Activated T-cell treated with anti-CD3 and anti-CD28 coated beads, Interleukin-2, amount 50 U/mL, for 24 hours (primary cell): ENCODE measurements around the gene OR5H15.
"Not testable (repeated sequence)": the region's sequence is repeated elsewhere in the genome, so short reads cannot be mapped to it uniquely, and the experiment has no call there.

Source experiments
- DNase-seq: peaks from one replicate; pipeline ENCODE4 v3.0.0-alpha.2; 2020
- H3K27ac Mint-ChIP-seq: 2 replicates; pipeline ENCODE4 v1.8.0; 2020; ENCODE audit warnings: mild to moderate bottlenecking, mixed read lengths
- H3K27me3 Mint-ChIP-seq: 2 replicates; pipeline ENCODE4 v1.8.0; 2020; ENCODE audit warnings: mixed read lengths
- H3K36me3 Mint-ChIP-seq: 2 replicates; pipeline ENCODE4 v1.8.0; 2020; ENCODE audit warnings: low read depth, mixed read lengths
- H3K4me1 Mint-ChIP-seq: 2 replicates; pipeline ENCODE4 v1.8.0; 2020; ENCODE audit warnings: low read depth, mixed read lengths
- H3K4me3 Mint-ChIP-seq: 2 replicates; pipeline ENCODE4 v1.8.0; 2020; ENCODE audit warnings: mild to moderate bottlenecking, moderate library complexity, mixed read lengths
- H3K9me3 Mint-ChIP-seq: 2 replicates; pipeline ENCODE4 v1.8.0; 2020; ENCODE audit warnings: mixed read lengths

The OR5H15 gene

DNA sequence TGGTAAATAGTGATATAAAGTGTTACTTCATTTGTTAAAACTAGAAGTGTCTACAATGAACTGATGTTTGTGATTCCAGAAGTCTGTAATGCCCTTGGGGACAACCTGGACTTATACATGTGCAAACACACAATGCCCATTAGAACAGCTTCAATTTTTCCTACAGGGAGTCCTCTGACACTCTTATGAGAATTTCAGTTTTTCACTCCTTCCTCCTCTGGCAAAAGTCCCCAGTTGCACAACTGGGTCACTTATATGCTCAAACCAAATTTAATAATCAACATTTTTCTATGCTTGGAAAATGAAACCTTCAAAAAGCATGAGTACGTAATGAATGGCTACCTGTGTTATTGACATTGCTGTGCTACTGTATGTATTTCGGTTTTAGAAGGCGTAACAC is at the start of gene OR5H15:
Gene OR5H15, plus strand, starts transcription at position 301 of the 400 bp plus-strand sequence. CDS start 2,004 bp downstream, outside the sequence.
- no peak for DNase-seq
- H3K4me1 Mint-ChIP-seq, result no peaks in the 10 kb centered on the region
- H3K4me3 Mint-ChIP-seq, result no peak within 1 kb of the TSS
- no peaks in the 10 kb centered on the region for H3K9me3 Mint-ChIP-seq
- H3K27me3 Mint-ChIP-seq, result no peaks in the 10 kb centered on the region
- H3K36me3 Mint-ChIP-seq, result no peaks in the 10 kb centered on the region
- no peak within 1 kb of the TSS for H3K27ac Mint-ChIP-seq

DNA sequence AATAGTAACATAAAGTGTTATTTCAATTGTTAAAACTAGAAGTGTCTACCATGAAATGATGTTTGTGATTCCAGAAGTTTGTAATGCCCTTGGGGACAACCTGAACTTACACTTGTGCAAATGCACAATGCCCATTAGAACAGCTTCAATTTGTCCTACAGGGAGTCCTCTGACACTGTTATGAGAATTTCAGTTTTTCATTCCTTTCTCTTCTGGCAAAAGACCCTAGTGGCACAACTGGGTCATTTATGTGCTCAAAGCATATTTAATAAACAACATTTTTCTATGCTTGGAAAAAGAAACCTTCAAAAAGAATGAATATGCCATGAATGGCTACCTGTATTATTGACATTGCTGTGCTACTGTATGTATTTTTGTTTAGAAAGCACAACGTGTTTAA is 36.1 kb upstream of the OR5H15 start, which contains the start of gene OR5H1:
Gene OR5H1, plus strand, starts transcription at position 301 of the 400 bp plus-strand sequence. CDS start 1,977 bp downstream, outside the sequence.
- no peak within 1 kb of the TSS for H3K4me3 Mint-ChIP-seq

DNA sequence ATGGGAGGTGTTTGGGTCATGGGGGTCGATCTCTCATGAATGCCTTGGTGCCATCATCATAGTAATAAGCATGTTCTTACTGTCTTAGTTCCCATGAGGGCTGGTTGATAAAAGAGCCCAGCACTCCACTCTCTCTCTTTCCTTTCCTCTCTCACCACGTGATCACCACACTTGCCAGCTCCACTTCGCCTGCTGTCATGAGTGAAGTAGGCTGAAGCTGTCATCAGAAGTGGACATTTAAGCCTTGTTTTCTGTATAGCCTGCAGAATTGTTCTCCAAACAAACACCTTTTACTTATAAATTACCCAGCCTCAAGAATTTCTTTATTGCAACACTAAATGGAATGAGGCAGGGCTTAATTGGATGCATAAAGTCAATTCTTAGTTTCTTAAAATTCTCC is 29.9 kb upstream of the OR5H15 start:
- Mint-ChIP-seq H3K4me3 (no peak overlapping the region), H3K27me3 (peaks cover 4% of the 10 kb centered on the region), H3K27ac (no peak overlapping the region), H3K36me3 (no peaks in the 10 kb centered on the region), H3K9me3 (no peaks in the 10 kb centered on the region), H3K4me1 (no peaks in the 10 kb centered on the region)
- no peak for DNase-seq

More for the DNA sequence above, 36.1 kb upstream of the OR5H15 start, which contains the start of gene OR5H1:
- no peaks in the 10 kb centered on the region for H3K27me3 Mint-ChIP-seq
- H3K36me3 Mint-ChIP-seq, result no peaks in the 10 kb centered on the region
- no peaks in the 10 kb centered on the region for H3K4me1 Mint-ChIP-seq
- H3K27ac Mint-ChIP-seq, result no peak within 1 kb of the TSS
- no peak for DNase-seq
- no peaks in the 10 kb centered on the region for H3K9me3 Mint-ChIP-seq

DNA sequence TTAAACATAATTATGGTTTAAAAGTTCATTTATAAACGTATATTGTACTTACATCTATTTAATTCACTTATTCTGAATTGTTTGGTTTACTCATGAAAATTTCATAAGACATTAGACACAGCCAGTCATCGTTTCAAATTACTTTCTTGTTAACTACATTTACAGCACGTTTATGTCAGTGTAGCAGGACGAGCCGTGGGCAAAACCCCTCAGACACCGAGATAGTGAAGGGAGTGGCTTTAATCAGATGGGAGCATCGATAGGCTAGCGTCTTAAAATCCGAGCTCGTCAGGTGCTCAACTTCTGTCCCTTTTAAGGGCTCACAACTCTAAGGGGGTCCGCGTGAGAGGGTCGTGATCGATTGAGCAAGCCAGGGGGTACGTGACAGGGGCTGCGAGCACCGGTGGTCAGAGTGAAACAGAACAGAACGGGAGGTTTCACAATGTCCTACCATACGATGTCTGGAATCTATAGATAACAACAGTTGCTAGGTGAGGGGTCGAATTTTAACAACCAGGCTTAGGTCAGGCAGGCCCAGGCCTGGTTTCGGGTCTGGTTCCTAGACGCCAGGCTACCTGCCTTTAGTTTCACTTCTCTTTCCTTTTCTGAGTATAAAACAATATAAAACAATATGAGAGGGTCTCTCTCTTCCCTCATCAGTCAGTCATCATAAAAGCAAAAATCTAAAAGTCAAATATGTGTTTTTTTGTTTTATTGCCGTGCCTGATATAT is 28.5 kb upstream of the OR5H15 start:
- H3K4me3 Mint-ChIP-seq, H3K27ac Mint-ChIP-seq, H3K27me3 Mint-ChIP-seq, H3K4me1 Mint-ChIP-seq, H3K9me3 Mint-ChIP-seq, DNase-seq, H3K36me3 Mint-ChIP-seq: not testable (repeated sequence)

DNA sequence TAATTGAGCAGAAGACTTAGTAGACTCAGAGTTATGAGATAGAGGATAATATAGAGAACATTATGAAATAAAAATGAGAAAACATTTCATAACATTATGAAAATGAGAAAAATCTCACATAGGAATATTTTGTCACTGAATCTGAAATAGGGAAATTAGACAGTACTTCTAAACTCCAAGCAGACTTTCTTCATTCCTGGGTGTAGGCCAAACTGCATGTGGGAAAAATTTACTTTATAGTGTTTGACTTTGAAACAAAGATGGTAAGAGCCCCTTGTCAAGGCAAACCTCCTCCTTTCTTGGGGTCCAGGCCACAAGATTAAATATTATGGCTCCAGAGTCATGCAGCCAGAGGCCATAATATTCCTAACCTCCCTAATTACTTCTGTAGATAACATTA is 26.0 kb upstream of the OR5H15 start:
- Mint-ChIP-seq H3K9me3 (no peaks in the 10 kb centered on the region), H3K36me3 (no peaks in the 10 kb centered on the region), H3K27ac (no peak overlapping the region), H3K4me3 (no peak overlapping the region), H3K4me1 (no peaks in the 10 kb centered on the region), H3K27me3 (peaks cover 4% of the 10 kb centered on the region)
- DNase-seq, result no peak

DNA sequence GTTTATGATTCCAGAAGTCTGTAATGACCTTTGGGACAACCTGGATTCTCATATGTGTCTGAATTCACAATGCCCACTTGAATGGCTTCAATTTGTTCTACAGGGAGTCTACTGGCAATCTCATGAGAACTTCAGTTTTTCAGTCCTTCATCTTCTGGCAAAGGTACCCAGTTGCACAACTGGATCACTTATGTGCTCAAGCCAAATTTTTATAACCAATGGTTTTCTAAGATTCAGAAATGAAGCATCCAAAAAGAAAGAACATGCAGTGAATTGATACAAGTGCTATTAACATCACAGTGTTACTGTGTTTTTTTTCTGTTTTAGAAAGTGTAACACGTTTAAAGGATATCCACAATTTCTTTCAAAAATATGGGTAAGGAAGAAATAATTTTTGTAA is 19.3 kb upstream of the OR5H15 start, which contains the start of gene OR5H14:
Gene OR5H14, plus strand, starts transcription at position 301 of the 400 bp plus-strand sequence. CDS start 1,907 bp downstream, outside the sequence.
- DNase-seq, result no peak

DNA sequence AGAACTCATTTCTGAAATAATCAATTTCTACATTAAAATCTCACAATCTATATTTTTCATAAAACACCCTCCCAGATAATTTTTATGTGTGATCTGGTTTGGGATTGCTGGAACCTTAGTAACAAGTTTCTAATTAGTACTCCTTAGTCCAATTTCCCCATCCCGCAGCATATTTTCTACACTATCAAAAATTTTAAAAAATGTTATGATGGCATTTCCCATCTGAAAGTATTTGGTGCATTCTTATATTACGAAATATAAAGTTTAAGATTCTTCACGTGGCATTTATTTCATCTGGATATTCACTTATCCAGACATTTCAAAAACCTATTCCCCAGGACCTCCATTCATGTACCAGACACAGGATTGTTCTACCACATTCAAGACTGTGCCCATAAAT is 17.7 kb upstream of the OR5H15 start:
- H3K4me1 Mint-ChIP-seq, result no peaks in the 10 kb centered on the region
- no peak overlapping the region for H3K27ac Mint-ChIP-seq
- peaks cover 3% of the 10 kb centered on the region for H3K27me3 Mint-ChIP-seq
- no peaks in the 10 kb centered on the region for H3K36me3 Mint-ChIP-seq
- no peaks in the 10 kb centered on the region for H3K9me3 Mint-ChIP-seq
- DNase-seq, result no peak
- H3K4me3 Mint-ChIP-seq, result no peak overlapping the region

More for the DNA sequence above, 19.3 kb upstream of the OR5H15 start, which contains the start of gene OR5H14:
- H3K27me3 Mint-ChIP-seq, result peaks cover 3% of the 10 kb centered on the region
- no peaks in the 10 kb centered on the region for H3K36me3 Mint-ChIP-seq
- H3K27ac Mint-ChIP-seq, result no peak within 1 kb of the TSS
- no peaks in the 10 kb centered on the region for H3K9me3 Mint-ChIP-seq
- no peak within 1 kb of the TSS for H3K4me3 Mint-ChIP-seq
- H3K4me1 Mint-ChIP-seq, result no peaks in the 10 kb centered on the region

DNA sequence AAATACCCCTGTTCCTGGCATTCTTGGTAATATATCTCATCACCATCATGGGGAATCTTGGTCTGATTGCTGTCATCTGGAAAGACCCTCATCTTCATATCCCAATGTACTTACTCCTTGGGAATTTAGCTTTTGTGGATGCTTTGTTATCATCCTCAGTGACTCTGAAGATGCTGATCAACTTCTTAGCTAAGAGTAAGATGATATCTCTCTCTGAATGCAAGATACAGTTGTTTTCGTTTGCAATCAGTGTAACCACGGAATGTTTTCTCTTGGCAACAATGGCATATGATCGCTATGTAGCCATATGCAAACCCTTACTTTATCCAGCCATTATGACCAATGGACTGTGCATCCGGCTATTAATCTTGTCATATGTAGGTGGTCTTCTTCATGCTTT is 17.0 kb upstream of the OR5H15 start:
- H3K9me3 Mint-ChIP-seq, H3K36me3 Mint-ChIP-seq, H3K27me3 Mint-ChIP-seq, H3K4me3 Mint-ChIP-seq, H3K4me1 Mint-ChIP-seq, DNase-seq, H3K27ac Mint-ChIP-seq: not testable (repeated sequence)

DNA sequence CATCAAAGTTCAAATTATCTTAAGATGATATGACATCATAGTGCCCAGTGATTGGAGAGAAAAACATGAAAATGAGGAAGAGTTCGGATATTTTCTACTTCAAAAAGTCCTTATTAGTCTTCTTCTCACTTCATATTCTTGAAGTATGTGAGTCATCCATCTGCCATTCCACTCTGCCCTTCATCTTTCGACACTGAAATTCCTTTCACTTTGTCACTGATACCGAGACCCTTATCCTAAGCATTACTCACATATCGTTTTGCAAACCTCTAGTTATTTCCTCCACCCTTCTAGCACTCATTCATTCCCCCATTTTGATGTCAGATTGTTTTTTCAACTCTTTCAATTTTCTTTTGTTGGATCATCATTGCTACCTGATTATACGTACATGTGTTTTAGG is 15.3 kb upstream of the OR5H15 start:
- no peak overlapping the region for H3K4me3 Mint-ChIP-seq
- H3K9me3 Mint-ChIP-seq, result no peaks in the 10 kb centered on the region
- DNase-seq, result no peak
- H3K27ac Mint-ChIP-seq, result no peak overlapping the region
- H3K4me1 Mint-ChIP-seq, result no peaks in the 10 kb centered on the region
- peaks cover 3% of the 10 kb centered on the region for H3K27me3 Mint-ChIP-seq
- no peaks in the 10 kb centered on the region for H3K36me3 Mint-ChIP-seq

DNA sequence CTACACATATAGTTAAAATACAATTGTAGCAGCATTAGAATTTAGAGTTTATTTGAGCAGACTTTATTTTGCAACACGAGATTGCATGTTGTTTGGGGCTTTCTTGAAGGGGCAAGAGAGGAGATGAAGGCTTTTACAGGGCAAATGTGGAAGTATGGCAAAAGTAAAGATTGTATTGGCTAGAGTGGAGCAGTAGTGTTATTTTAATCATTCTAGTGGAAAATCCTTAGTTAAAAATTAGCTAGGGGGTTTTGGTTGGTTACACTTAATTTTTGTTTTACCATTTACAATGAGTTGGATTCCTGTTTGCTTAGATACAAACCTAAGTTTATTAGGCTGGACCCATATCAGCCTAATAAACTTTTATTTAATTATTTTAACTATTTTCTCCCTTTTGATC is 4.6 kb downstream of the OR5H15 start:
- Mint-ChIP-seq H3K27me3 (peaks cover 2% of the 10 kb centered on the region), H3K4me1 (no peaks in the 10 kb centered on the region), H3K4me3 (no peak overlapping the region), H3K9me3 (no peaks in the 10 kb centered on the region), H3K36me3 (no peaks in the 10 kb centered on the region), H3K27ac (no peak overlapping the region)
- no peak for DNase-seq

DNA sequence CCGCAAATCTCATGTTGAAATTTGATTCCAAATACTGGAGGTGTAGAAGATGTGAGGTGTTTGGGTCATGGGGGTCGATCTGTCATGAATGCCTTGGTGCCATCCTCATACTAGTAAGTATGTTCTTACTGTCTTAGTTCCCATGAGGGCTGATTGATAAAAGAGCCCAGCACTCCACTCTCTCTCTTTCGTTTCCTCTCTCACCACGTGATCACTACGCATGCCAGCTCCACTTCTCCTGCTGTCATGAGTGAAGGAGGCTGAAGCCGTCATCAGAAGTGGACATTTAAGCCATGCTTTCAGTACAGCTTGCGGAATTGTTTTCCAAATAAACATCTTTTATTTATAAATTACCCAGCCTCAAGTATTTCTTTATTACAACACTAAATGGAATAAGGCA is 6.1 kb downstream of the OR5H15 start:
- Mint-ChIP-seq H3K9me3 (peaks cover 8% of the 10 kb centered on the region), H3K4me1 (no peaks in the 10 kb centered on the region), H3K27me3 (peaks cover 6% of the 10 kb centered on the region), H3K36me3 (no peaks in the 10 kb centered on the region), H3K4me3 (no peak overlapping the region), H3K27ac (no peak overlapping the region)
- DNase-seq, result no peak

DNA sequence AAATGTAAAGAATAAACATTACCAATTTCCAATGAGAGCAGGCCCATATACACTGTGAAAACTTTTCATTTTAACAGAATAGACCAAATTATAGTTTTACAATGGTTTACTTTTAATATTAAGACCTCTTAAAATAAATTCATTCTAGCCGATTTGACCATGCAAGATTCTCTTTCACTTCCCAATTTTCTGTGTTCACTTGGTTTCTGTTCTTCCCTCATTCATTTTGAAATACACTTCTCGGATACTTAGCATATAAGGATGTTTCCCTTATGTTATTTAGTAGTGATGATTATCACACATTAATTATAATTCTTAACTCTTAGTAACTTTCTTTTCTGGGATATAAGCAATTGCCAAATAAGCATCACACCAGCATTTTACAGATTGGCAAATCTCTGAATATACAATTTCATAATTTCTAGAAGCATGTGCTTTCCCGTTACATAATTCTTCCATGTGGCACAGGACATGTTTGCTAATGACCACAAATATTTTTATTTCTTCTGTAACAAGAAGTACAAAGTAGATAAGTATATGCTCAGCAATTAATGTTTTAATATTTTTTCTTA is 13.9 kb downstream of the OR5H15 start:
- Mint-ChIP-seq H3K36me3 (no peaks in the 10 kb centered on the region), H3K4me1 (no peaks in the 10 kb centered on the region), H3K9me3 (peaks cover 8% of the 10 kb centered on the region), H3K27me3 (peaks cover 6% of the 10 kb centered on the region), H3K27ac (no peak overlapping the region), H3K4me3 (no peak overlapping the region)
- DNase-seq, result no peak

DNA sequence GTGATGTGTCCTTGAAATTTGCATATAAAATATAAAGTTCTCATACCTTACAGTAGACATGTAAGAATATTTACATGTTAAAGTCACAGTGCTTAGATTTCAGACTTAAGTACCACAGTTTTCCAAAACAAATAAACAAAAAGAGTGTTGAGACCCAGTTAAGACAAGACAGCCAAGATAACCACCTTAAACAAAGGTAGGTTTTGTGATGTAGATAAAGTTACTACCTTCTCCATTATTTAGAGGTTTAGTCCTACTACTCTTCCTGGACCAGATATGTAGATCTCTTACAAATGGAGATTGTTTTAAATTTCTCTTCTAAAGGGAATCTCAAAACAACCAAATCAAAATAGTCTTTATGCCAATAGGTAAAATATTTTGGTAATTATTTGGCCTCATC is 15.7 kb downstream of the OR5H15 start:
- no peaks in the 10 kb centered on the region for H3K27me3 Mint-ChIP-seq
- H3K4me1 Mint-ChIP-seq, result no peaks in the 10 kb centered on the region
- H3K4me3 Mint-ChIP-seq, result no peak overlapping the region
- no peak for DNase-seq
- H3K36me3 Mint-ChIP-seq, result no peaks in the 10 kb centered on the region
- H3K9me3 Mint-ChIP-seq, result peaks cover 1% of the 10 kb centered on the region
- no peak overlapping the region for H3K27ac Mint-ChIP-seq

DNA sequence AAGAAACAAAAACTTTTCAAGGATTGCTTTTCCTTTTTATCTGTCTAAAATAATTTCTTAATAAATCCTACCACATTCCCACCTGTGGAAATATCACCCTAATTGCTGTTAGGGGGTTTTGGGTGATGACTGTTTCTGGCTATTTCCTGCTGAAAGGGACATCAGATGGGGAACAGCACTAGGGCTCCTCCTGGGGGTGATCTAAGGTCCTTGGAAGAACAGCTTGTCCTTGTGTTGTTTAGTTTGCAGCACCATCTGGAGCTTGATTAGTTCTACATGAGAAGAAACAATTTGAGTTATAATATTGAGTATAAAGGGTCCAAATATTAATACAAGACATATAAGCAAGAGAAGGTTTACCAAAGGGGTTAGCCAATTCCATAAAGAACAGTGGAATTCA is 18.7 kb downstream of the OR5H15 start:
- H3K27me3 Mint-ChIP-seq, result no peaks in the 10 kb centered on the region
- no peak for DNase-seq
- H3K4me3 Mint-ChIP-seq, result no peak overlapping the region
- peaks cover 4% of the 10 kb centered on the region for H3K4me1 Mint-ChIP-seq
- H3K36me3 Mint-ChIP-seq, result no peaks in the 10 kb centered on the region
- H3K27ac Mint-ChIP-seq, result no peak overlapping the region
- H3K9me3 Mint-ChIP-seq, result no peaks in the 10 kb centered on the region

DNA sequence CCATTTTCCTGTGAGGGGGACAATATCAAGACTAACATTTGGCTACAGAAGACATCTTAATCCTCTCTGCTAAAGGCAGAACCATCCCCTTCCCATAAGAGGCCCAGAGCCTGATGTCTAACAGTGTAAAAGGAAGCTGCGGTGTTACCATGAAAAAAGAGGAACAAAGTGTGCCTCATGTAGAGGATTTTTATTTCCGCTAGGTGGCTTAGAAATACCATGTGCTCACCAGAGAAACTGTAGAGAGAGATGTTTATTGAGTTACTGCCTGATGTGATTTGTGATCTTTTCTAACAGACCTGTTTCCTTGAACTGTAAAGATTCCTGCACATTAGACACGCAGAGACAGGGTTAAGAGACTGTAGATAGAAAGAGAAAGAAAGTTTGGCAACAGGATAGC is 22.0 kb downstream of the OR5H15 start:
- H3K27ac Mint-ChIP-seq, result no peak overlapping the region
- H3K36me3 Mint-ChIP-seq, result no peaks in the 10 kb centered on the region
- H3K4me1 Mint-ChIP-seq, result peaks cover 4% of the 10 kb centered on the region
- H3K4me3 Mint-ChIP-seq, result no peak overlapping the region
- no peaks in the 10 kb centered on the region for H3K27me3 Mint-ChIP-seq
- no peaks in the 10 kb centered on the region for H3K9me3 Mint-ChIP-seq
- no peak for DNase-seq
